Activated CD4-positive, alpha-beta memory T cell treated with anti-CD3 and anti-CD28 coated beads for 36 hours (primary cell): ENCODE data around the gene BTBD16. TPM values are rescaled to one million over a fixed set of nuclear protein-coding genes. Genes with fewer than 3 reads are reported as not detected.

Experiments
- CTCF ChIA-PET: fragments of 350-600 bp; sonication (Branson Sonifier 250); formaldehyde crosslinking; loops from one replicate; lab custom pipeline; 2021; ENCODE audit warnings: antibody characterized with exemption, inconsistent platforms; lab: Charles Lee
- POLR2A ChIA-PET: fragments of 350-600 bp; sonication (Branson Sonifier 250); formaldehyde crosslinking; loops from one replicate; lab custom pipeline; 2021; ENCODE audit warnings: antibody characterized with exemption; lab: Charles Lee
- DNase-seq: peaks from one replicate; pipeline ENCODE4 v3.0.0-alpha.2; 2020
- H3K27ac Mint-ChIP-seq: one replicate; pipeline ENCODE4 v1.8.0; 2021; ENCODE audit warnings: mixed read lengths
- H3K27me3 Mint-ChIP-seq: one replicate; pipeline ENCODE4 v1.8.0; 2021; ENCODE audit warnings: mixed read lengths
- H3K36me3 Mint-ChIP-seq: one replicate; pipeline ENCODE4 v1.8.0; 2021; ENCODE audit warnings: mixed read lengths
- H3K4me1 Mint-ChIP-seq: one replicate; pipeline ENCODE4 v1.8.0; 2021; ENCODE audit warnings: low read depth, mixed read lengths
- H3K4me3 Mint-ChIP-seq: one replicate; pipeline ENCODE4 v1.8.0; 2021; ENCODE audit warnings: mild to moderate bottlenecking, mixed read lengths
- H3K9me3 Mint-ChIP-seq: one replicate; pipeline ENCODE4 v1.8.0; 2021; ENCODE audit warnings: mixed read lengths
- intact Hi-C: fragments of 100-400 bp; cut with micrococcal nuclease; formaldehyde crosslinking; loops from one replicate; pipeline ENCODE4 v1.15.1; 2023
- total RNA-seq, 2 experiments: library from RNA; stranded (reverse); gene quantifications; one replicate each; pipeline ENCODE4 v1.2.3, GENCODE V29; 2021

Gene BTBD16
- total RNA-seq, 2 experiments from 2014 or later, result not detected

DNA sequence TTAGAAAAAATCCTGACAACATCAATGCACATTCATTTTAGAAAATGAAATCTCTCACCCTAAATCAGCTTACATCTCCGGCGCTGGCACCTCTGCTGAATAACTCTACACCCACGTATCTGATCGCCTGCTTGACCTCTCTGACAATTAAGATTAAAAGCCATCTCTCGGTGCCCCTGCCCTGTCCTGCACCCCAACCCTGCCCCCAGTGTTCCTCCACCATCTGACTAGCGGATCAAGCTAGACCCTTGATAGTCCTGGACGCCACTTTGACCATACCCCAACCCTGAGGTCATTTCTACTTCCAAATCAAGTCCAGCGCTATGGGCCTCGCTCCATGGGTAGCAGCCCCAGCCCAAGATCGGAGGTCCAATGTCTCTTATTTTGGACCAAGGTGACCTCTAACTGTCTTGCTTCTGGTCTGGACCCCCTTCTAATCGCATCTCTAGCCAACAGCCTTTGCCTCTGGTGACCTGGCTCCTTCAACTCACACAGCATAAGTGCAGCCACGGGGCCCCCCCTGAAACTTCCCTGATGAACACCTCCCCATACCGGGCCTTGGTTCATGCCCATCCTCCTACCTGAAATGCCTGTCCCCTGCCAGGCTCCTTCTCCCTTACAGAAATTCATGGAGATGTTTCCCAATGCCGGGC lies 28.5 kb downstream of the BTBD16 start:
- no peak overlapping the region for H3K27ac Mint-ChIP-seq
- peaks cover 7% of the 10 kb centered on the region for H3K4me1 Mint-ChIP-seq
- H3K4me3 Mint-ChIP-seq, result no peak overlapping the region
- no peaks in the 10 kb centered on the region for H3K9me3 Mint-ChIP-seq
- intact Hi-C loops, result loop anchor here (1.0 kb wide), 1 partner anchor 43 kb away; no protein-coding TSS in a partner anchor
- no peaks in the 10 kb centered on the region for H3K36me3 Mint-ChIP-seq
- H3K27me3 Mint-ChIP-seq, result no peaks in the 10 kb centered on the region
- POLR2A ChIA-PET, result no interaction called here
- no peak for DNase-seq
- CTCF ChIA-PET, result interaction anchor here (0.6 to 6.7 kb wide), 30 partner anchors 8 to 266 kb away, joined by 3 to 178 read pairs (median 4); partner anchors contain the start of genes BTBD16 and PLEKHA1

DNA sequence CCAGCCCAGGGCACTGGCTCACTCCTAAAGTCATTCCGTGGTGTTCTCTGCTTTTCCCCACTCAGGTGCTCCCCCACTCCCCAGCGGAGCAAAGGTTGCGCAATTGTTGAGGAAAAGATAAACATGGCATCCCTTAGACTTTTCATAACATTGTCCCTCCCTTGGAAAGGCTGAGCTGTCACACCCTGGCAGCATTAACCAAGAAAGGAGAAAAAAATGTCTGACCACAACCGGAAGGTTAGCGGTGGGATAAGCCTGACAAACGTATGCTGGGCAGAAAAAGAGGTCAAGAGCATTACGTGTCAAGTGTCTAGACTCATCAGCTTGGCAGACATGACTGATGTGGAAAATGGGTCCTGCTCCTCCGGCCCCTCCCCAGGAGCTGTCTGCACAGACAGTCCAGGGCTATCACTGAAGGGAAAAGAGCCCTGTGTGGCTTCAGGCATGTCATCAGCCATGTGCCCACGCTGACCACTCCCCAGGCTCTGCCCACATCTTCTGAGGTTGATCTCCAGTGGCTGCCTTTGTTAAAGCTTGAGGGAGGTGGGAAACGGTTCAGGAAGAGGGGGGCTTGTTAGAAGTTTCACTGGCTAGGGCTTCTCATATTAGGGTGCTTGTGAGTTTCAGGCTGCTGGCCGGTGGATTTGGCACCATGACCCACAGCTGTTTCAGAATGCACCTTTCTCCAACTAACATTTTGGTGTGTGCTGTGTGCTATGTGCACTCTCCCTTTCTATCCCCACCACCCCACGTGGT lies 30.1 kb downstream of the BTBD16 start:
- H3K36me3 Mint-ChIP-seq, result no peaks in the 10 kb centered on the region
- ChIA-PET POLR2A (no interaction called here), CTCF (interaction anchor here (0.7 to 2.4 kb wide), 5 partner anchors 21 to 264 kb away, joined by 3 to 13 read pairs (median 3); no protein-coding TSS in a partner anchor)
- no peak overlapping the region for H3K4me3 Mint-ChIP-seq
- H3K27ac Mint-ChIP-seq, result no peak overlapping the region
- no peaks in the 10 kb centered on the region for H3K4me1 Mint-ChIP-seq
- intact Hi-C loops, result no loop called here
- H3K27me3 Mint-ChIP-seq, result no peaks in the 10 kb centered on the region
- H3K9me3 Mint-ChIP-seq, result peaks cover 7% of the 10 kb centered on the region
- peak; percentile 49 for DNase-seq

DNA sequence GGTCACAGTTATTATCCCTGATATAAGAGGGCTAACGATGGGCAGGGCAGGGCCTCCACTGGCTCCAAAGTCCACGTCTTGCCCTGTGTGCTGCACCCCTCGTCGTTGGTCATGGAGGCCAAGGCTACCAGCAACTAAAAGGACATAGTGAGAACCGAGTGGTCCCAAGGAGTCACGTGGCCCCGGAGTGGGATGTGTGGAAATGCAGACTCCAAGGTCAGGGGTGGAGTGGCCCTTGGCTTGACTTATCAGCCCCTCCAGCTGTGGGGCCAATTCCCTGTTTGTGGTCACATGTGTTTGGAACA lies 30.7 kb downstream of the BTBD16 start:
- no peak overlapping the region for H3K27ac Mint-ChIP-seq
- H3K36me3 Mint-ChIP-seq, result no peaks in the 10 kb centered on the region
- intact Hi-C loops, result no loop called here
- ChIA-PET POLR2A (no interaction called here), CTCF (interaction anchor here (0.9 to 2.4 kb wide), 5 partner anchors 22 to 264 kb away, joined by 3 to 13 read pairs (median 4); no protein-coding TSS in a partner anchor)
- no peaks in the 10 kb centered on the region for H3K27me3 Mint-ChIP-seq
- peaks cover 7% of the 10 kb centered on the region for H3K9me3 Mint-ChIP-seq
- no peak for DNase-seq
- H3K4me3 Mint-ChIP-seq, result no peak overlapping the region
- no peaks in the 10 kb centered on the region for H3K4me1 Mint-ChIP-seq

DNA sequence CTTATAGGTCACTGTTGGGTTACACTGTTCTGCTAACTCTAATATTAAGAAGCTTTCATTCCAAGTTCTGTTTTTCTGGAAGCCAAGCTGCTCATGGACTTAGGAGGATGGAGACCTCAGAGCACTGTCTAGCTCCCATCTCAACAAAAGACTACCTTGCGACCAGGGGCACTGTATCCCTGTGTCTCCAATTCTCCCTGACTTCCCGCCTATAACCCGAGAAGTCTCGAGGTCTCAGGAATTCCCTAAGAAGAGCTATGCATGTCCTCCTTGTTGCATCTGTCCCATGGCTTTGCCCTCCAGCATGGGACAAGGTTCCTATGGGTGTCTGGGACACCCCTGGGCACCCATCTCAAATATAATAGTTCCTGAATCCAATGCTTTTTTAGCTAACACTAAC lies 31.2 kb downstream of the BTBD16 start:
- ChIA-PET CTCF (interaction anchor here (0.6 to 2.4 kb wide), 6 partner anchors 22 to 263 kb away, joined by 3 to 13 read pairs (median 4); no protein-coding TSS in a partner anchor), POLR2A (interaction anchor here (0.5 kb wide), 1 partner anchor 151 kb away, joined by 5 read pairs; no protein-coding TSS in a partner anchor)
- intact Hi-C loops, result no loop called here
- H3K27me3 Mint-ChIP-seq, result no peaks in the 10 kb centered on the region
- no peak for DNase-seq
- no peak overlapping the region for H3K4me3 Mint-ChIP-seq
- peaks cover 7% of the 10 kb centered on the region for H3K9me3 Mint-ChIP-seq
- H3K4me1 Mint-ChIP-seq, result no peaks in the 10 kb centered on the region
- H3K36me3 Mint-ChIP-seq, result no peaks in the 10 kb centered on the region
- no peak overlapping the region for H3K27ac Mint-ChIP-seq

DNA sequence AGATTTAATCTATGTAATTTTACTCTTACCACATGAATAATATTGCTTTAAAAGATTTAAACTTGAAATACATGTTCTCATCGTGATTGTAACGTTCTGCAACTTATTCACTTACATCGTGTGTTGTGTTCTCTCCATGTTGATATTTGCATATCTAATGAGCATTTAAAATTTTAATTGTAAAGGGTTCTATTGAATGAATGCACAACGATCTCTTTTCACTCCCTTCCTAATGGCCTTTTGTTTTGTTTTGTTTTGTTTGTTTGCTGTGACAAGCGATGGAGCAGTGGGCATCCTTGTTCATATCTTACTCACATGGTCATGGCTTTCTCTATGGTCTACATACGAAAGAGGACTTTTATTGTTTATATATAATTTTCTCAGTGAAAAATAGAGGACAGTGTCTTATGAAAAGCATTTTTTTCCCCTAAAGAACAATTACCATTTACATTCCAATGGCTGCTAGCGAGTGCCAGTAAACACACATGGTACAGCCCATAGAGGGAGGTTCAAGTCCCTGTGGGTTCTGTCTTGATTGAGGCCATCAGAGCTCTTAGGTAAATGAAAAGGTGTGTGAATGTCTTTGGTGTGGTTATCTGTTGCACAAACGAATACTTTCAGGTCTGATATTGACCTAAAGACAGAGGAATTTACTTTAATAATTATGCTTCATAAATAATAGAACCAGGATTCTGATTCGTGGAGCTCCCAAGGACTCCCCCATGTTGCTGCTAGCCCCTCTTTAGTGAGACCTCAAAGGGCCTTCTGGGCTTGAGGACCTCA lies 32.4 kb downstream of the BTBD16 start:
- CTCF ChIA-PET, result interaction anchor here (2.4 kb wide), 1 partner anchor 131 kb away, joined by 13 read pairs; no protein-coding TSS in a partner anchor
- Mint-ChIP-seq H3K9me3 (peaks cover 7% of the 10 kb centered on the region), H3K27ac (no peak overlapping the region), H3K4me3 (no peak overlapping the region), H3K36me3 (no peaks in the 10 kb centered on the region), H3K27me3 (no peaks in the 10 kb centered on the region), H3K4me1 (no peaks in the 10 kb centered on the region)
- DNase-seq, result no peak
- intact Hi-C loops, result no loop called here
- POLR2A ChIA-PET, result no interaction called here

DNA sequence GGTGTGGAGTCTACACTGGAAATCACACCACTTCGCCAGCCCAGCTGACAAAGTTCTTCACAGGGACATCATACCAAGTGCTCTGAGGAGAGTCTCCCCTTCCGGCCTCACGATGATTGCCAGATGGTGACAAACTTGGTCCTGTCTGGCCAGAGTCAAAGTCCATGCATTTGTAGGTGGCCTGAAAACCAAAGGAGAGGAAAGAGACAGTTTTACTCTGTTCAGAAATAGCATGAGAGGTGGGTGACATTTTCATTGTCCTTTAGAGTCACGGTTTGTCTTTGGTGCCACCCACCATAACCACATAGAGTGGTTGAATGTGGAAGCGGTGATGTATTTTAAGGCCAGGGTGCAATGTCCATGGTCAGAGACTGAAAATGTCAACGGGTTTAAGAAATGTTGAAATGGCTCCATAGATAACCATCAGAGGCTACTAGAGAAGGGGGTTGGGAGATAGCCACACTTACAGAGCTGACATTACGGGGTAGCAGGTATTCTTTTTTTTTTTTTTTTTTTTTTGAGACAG lies 33.0 kb downstream of the BTBD16 start:
- Mint-ChIP-seq H3K27me3 (no peaks in the 10 kb centered on the region), H3K4me1 (no peaks in the 10 kb centered on the region), H3K36me3 (no peaks in the 10 kb centered on the region), H3K9me3 (peaks cover 7% of the 10 kb centered on the region), H3K27ac (no peak overlapping the region), H3K4me3 (no peak overlapping the region)
- ChIA-PET CTCF (no interaction called here), POLR2A (no interaction called here)
- no peak for DNase-seq
- intact Hi-C loops, result no loop called here

DNA sequence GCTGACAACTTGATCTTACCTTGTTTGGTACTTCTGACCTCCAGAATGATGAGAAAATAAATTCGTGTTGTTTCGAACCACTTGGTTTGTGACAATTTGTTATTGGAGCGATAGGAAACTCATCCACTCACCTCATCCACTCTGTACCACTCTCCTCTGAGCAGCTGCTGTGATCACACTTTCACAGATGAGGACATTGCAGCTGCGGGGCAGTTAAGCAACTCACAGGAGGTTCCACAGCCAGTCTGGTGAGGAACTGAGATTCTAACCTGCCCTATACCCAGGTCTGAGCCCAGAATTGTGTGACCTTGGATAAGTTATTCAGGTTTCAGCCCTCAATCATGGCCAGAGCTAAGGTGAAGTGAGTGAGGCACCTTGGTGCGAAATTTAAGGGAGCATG lies 35.2 kb downstream of the BTBD16 start:
- ChIA-PET POLR2A (no interaction called here), CTCF (interaction anchor here (1.0 kb wide), 1 partner anchor 9 kb away, joined by 3 read pairs; no protein-coding TSS in a partner anchor)
- Mint-ChIP-seq H3K27me3 (no peaks in the 10 kb centered on the region), H3K36me3 (no peaks in the 10 kb centered on the region), H3K4me1 (no peaks in the 10 kb centered on the region), H3K4me3 (no peak overlapping the region), H3K9me3 (peaks cover 7% of the 10 kb centered on the region), H3K27ac (no peak overlapping the region)
- intact Hi-C loops, result no loop called here
- no peak for DNase-seq

DNA sequence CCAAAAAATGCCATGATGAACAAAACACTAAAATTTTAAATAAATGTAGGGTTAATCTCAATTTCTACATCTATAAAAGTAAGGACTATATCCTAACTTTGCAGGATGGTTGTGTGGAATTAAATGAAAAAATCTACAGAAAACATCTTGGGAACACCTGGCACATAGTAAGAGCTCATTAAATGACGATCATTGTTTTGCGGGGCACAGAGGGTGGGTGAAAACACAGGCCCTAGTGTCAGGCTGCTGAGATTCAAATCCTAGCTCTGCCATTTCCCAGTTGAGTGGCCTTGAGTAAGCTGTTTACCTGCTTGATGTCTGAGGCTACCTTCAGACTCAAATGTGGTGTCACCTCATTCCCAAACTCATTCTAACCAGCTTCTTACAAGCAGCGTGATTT lies 35.6 kb downstream of the BTBD16 start:
- Mint-ChIP-seq H3K36me3 (no peaks in the 10 kb centered on the region), H3K27ac (no peak overlapping the region), H3K27me3 (no peaks in the 10 kb centered on the region), H3K4me3 (no peak overlapping the region), H3K9me3 (peaks cover 7% of the 10 kb centered on the region), H3K4me1 (no peaks in the 10 kb centered on the region)
- no peak for DNase-seq
- ChIA-PET POLR2A (no interaction called here), CTCF (interaction anchor here (0.7 to 1.0 kb wide), 2 partner anchors 10 to 128 kb away, joined by 3 to 4 read pairs; no protein-coding TSS in a partner anchor)
- intact Hi-C loops, result no loop called here

DNA sequence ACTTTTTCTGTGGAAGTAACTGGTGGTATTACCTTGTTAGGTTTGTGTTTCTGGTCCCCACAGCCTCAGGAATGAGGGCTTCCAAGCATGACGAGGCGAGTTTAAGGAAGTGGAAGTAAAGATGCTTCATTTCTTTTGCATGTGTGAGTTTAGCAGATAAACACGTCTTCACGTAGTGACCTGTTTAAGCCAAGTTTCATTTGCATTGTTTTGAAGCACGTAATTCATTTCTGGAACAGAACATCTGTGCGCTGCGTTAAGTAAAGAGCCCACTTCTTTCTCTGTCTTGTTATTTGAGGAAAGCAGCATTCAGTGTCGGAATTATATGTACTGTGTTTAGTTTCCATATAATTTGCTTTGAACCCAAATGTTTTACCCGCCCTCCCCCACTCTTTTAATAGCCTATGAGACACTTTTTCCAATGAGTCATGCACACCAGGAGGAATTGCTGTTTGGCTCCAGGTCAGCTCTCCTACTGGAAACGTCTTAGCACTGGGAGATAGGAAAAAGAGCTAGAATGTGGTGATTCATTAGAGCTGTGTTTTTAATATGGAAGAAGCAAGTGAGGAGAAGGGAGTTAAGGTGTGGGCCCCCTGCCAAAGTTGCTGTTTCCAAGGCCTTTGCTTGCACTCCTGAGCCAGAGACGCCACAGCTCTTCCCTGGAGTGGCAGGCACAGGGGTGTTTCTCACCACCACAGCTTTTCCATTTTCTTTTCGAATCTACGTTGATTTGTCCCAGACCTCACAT lies 36.7 kb downstream of the BTBD16 start:
- POLR2A ChIA-PET, result no interaction called here
- CTCF ChIA-PET, result interaction anchor here (2.1 kb wide), 1 partner anchor 9 kb away, joined by 8 read pairs; no protein-coding TSS in a partner anchor
- Mint-ChIP-seq H3K36me3 (no peaks in the 10 kb centered on the region), H3K27me3 (no peaks in the 10 kb centered on the region), H3K4me1 (no peaks in the 10 kb centered on the region), H3K27ac (no peak overlapping the region), H3K4me3 (no peak overlapping the region), H3K9me3 (peaks cover 7% of the 10 kb centered on the region)
- DNase-seq, result no peak
- intact Hi-C loops, result no loop called here

DNA sequence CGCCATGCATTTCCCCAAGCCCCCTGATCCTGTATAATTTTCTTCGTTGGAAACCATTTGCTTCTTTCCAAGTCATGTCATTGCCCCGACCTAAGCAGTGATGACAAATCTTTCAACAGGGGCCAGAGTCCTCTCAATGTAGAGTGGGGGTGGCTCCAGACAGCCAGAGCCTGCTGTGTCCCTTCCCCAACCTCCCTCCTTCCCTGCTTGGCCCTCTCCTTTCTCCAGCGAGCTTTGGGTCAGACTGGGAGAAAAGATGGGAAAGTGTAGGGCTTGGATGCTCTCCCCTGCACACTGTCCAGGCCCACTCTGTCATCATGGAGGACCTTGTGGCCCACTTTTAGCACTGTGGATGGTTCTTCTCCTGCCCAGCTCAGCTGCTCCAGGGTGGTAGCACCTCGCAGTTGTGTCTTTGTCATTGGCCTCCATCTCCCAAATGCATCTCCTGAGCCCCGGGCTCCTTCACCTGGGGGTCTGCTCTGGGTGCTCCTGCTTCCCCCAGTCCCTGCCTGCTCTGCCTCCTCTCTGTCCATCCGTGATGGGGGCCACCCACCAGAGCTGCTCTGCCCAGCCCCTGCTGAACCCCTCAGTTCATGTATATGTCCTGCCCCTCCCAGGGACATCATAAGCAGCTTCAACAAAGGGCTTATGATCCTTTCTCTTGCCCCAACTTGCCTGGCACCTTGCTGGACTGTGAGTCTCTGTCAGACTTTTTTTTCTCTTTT lies 37.5 kb downstream of the BTBD16 start:
- intact Hi-C loops, result no loop called here
- Mint-ChIP-seq H3K27me3 (no peaks in the 10 kb centered on the region), H3K4me3 (no peak overlapping the region), H3K9me3 (peaks cover 7% of the 10 kb centered on the region), H3K27ac (no peak overlapping the region), H3K4me1 (no peaks in the 10 kb centered on the region), H3K36me3 (no peaks in the 10 kb centered on the region)
- POLR2A ChIA-PET, result no interaction called here
- CTCF ChIA-PET, result interaction anchor here (2.1 kb wide), 1 partner anchor 10 kb away, joined by 8 read pairs; no protein-coding TSS in a partner anchor
- DNase-seq, result no peak
